GM18951 (cell line): ENCODE results near the gene HES3.
"Not testable (repeated sequence)": the region's sequence is repeated elsewhere in the genome, so short reads cannot be mapped to it uniquely, and the experiment has no call there.

ENCODE experiments used
- POLR2A ChIP-seq: IDR thresholded peaks from 4 replicates; pipeline ENCODE4 v1.6.1; 2011; ENCODE audit warnings: mild to moderate bottlenecking; ENCODE audit not compliant: insufficient read length, insufficient read depth; ENCODE audit errors: extremely low read depth
- in situ Hi-C: fragments of 300-500 bp; cut with MboI; formaldehyde crosslinking; loops from one replicate; pipeline ENCODE4 v1.12.0; 2022; ENCODE audit warnings: low sequenced_read_pairs, mixed read lengths, inconsistent platforms; ENCODE audit not compliant: unreplicated experiment

HES3 gene

GRCh38 chr1:6208723-6209660, 35.0 kb upstream of the HES3 start:
- in situ Hi-C loops: no loop called here
- peak; percentile 21 for TF ChIP-seq POLR2A

DNA sequence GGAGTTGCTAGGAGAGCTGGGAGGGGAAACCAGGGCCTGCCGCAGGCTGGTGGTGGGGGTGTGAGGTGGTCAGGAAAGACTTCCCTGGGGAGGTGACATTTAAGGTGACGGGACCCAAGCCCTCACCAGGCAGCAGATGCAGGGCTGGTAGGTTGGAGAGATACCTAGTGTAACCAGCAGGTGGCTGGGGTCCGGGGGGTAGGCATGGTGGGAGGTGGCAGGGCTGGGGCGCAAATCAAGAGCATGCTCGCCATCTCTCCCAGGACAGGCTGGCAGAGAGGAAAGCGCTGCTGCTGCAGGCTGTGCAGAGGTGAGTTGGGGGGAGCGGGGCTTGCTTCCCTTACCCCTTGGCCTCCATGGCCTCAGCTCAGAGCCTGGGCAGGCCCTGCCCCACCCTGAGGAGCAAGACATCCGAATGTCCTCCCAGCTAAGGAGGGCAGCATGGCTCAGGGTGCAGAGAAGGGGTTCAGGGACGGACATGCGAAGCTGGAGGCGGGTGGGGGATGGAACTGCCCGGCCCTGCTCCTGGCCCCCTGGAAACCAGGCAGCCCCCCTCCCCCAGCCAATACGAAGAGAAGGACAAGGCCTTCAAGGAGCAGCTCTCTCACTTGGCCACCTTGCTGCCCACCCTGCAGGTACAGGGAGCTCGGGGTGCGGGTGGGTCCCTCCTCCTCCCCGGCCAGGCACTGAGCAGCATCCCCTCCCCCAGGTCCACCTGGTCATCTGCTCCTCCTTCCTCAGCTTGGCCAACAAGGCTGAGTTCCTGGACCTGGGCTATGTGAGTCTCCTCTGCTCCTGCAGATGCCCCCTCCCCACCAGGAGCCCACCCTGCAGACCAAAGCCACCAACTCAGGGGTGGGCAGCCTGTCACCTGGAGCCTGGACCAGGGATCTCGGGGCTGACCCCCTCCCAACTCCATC, 34.1 kb upstream of the HES3 start:
- in situ Hi-C loops: no loop called here

DNA sequence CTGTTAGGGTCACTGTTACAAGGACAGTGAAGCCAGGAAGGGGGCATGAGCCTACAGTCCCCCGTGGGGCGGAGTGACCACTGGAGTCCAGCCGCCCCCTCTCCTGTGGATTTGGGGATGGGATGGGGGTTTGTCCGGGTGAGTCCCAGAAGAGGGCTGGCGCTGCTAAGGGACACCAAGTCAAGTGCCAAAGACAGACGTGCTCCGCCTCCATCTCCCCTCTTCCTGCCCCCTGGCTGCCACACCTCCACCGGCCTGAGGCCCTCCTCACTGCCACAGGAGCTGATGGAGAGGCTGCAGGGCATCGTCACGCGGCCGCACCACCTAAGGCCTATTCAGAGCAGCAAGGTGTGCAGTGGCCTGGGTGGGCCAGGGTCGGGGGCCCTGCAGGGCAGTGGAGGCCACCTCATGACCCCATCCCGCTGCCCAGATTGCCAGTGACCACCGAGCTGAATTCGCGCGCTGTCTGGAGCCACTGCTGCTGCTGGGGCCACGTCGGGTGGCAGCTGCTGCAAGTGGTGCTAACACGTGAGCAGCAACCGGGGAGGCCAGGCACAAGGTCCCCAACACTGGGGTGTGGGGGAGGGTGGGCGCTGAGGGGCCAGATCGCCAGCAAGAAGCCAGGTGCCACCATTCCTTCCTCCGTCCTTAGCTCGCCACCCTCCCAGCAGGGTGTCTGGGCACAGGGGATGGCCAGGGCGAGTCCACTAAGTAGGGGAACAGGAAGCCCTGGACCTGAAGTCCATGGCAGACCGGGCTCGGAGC, 33.2 kb upstream of the HES3 start:
- TF ChIP-seq POLR2A: no peak

More for the DNA sequence above, 34.1 kb upstream of the HES3 start:
- no peak for TF ChIP-seq POLR2A

DNA sequence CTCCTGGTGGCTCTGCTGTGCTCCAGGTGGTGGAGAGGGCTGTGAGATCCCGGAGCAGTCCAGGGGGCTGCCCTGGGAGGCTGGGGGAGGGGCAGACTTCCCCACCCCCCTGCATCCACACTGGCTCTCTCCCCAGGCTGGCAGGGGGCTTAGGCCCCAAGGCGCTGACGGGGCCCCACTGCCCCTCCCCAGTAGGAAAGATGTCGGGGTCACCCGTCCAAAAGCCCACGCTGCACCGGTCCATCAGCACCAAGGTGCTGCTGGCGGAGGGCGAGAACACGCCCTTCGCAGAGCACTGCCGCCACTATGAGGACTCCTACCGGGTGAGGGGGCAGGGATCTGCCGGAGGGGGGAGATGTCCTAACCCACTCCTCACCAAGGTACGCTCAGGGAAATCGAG, 32.2 kb upstream of the HES3 start:
- no peak for TF ChIP-seq POLR2A
- in situ Hi-C loops: no loop called here

More for the DNA sequence above, 33.2 kb upstream of the HES3 start:
- in situ Hi-C loops: no loop called here

- no peak for TF ChIP-seq POLR2A
- in situ Hi-C loops: no loop called here
These were observed 31.6 kb upstream of the HES3 start for GRCh38 chr1:6212193-6212959.

GRCh38 chr1:6218375-6219164, 25.4 kb upstream of the HES3 start:
- no peak for TF ChIP-seq POLR2A
- in situ Hi-C loops: no loop called here

GRCh38 chr1:6219641-6220040, 24.3 kb upstream of the HES3 start:
- in situ Hi-C loops: not testable (repeated sequence)

DNA sequence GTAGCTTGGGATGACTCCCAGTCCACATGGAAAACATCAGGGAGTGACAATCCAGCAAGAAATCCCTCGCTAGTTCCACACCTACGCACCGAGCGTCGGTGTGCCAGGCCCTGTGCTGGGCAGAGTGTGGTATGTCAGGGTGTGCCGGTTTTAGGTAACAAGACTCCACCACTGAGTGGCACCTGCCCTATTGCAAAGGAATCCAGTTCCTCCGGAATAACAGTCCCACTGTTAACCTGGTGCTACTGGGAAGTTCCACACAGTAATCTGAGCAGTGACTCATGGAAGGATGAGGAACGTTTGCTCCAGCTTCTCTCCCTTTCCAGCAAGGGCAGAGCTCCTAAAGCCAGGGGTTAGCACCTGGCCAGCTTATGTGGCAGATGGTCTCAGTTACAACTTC, 23.7 kb upstream of the HES3 start:
- in situ Hi-C loops: no loop called here
- no peak for TF ChIP-seq POLR2A

- no peak for TF ChIP-seq POLR2A
- in situ Hi-C loops: no loop called here
These were observed 22.7 kb upstream of the HES3 start for GRCh38 chr1:6221210-6221784.

- TF ChIP-seq POLR2A: no peak
- in situ Hi-C loops: no loop called here
These were observed 21.3 kb upstream of the HES3 start for GRCh38 chr1:6222636-6223035.

- in situ Hi-C loops: no loop called here
- no peak for TF ChIP-seq POLR2A
These were observed 20.4 kb upstream of the HES3 start for GRCh38 chr1:6223617-6224016.

DNA sequence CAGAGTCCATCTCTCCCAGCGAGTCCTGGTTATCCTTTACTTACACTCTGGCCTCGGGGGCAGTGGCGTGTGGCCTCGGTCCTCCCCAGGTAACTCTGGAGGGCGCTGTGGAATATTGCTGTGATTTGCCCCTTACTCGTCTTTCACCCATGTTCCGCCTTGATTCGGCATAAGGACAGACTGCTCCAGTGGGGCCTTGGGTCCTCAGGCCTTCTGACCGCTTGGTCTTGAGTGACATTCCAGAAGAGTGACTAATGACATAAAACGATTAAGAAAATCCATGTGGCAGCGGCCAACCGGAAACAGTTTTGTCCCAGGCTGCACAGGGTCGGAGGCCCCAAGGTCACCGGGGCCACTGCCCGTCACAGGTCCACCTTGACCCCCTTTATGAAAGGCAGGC, 19.3 kb upstream of the HES3 start:
- no peak for TF ChIP-seq POLR2A
- in situ Hi-C loops: no loop called here
